Measurements from ENCODE around the gene CDIPT.
"Not testable (repeated sequence)": the region's sequence is repeated elsewhere in the genome, so short reads cannot be mapped to it uniquely, and the experiment has no call there.

Gene CDIPT

DNA sequence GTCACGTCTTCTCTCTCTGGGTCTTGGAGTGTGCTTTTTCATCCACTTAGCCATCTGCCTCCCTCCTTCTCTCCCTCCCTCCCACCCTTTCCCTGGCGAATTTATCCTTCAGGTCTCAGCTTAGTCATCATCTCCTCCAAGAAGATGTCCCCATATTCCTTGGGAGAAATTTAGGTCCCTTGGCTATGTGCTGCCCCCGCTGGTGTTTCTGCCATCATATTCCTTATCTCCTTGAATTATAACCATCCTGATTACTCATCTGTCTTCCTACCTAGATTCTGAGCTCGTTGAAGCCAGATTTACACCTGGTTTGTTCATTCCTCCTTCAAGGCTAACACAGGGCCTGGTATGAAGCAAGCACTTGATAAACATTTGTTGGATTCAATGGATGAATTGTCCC is 31.3 kb upstream of the CDIPT start:
- DNase-seq = no peak

DNA sequence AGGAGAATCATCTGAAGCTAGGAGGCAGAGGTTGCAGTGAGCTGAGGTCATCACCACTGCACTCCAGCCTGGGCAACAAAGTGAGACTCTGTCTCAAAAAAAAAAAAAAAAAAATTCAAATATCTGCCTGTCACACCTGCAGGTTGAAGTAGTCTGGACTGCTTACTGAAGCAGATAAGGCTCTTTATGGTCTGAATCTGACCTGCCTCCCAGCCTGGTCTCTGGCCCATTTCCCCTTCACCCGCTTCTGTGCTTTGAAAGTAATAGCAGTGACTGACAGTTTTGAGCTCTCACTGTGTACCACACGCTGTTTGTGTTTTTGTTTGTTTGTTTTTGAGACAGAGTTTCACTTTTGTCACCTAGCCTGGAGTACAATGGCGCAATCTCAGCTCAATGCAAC is 30.5 kb upstream of the CDIPT start:
- DNase-seq = no peak

DNA sequence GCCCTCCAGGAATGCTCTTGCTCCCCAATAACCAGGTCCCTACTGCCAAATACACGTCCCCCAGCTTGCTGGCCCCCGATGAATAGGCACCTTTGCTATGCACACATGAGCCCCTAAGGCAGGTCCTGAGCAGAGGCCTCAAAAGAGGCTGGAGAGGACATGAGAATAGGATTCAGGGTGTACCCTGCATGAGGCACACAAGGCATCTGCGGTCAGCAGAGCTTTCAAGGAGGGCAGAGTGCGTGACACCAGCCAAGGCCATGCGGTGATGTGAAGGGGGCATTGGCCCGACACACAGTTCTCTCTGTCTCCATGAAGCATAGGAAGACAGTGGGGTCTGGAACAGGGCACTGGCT is 29.4 kb upstream of the CDIPT start:
- DNase-seq = no peak

DNA sequence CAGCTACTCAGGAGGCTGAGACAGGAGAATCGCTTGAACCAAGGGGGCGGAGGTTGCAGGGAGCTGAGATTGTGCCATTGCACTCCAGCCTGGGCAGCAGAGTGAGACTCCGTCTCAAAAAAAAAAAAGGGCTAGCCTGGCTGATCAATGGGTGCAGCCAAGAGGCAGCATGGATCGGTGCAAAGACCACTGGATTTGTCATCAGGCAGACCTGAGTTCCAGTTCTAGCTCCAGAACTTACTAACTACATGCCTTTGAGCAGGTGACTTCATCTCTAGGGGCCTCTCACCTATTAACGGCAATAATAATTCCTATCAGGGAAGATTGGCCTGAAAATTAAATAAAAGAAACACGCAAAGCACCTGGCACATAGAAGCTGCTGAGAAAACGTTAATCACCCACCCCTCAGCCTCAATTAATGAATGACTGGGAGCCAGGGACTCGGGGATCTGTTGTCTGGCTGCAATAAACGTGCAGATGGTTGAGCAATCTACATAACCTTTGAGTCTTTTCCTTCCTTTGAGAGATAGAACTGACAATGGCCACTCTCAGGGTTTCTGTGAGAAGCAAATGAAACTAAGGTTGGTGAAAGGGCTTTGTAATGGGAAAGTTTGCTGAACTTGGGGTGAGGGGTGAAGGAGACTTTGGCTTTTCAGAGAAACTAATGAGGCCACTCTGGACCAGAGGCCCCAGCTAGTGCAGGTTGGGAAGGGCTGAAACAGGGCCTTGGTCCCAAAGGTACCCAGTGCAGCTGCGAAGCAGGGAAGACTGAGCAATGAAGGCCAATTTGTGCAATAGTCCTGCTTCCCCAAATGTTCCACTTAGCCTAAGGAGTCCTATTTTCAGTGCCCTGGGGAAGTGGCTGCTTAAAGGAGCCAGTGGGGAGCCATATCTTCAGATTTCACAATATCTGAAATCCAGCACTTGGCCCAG is 28.8 kb upstream of the CDIPT start:
- no peak for DNase-seq

DNA sequence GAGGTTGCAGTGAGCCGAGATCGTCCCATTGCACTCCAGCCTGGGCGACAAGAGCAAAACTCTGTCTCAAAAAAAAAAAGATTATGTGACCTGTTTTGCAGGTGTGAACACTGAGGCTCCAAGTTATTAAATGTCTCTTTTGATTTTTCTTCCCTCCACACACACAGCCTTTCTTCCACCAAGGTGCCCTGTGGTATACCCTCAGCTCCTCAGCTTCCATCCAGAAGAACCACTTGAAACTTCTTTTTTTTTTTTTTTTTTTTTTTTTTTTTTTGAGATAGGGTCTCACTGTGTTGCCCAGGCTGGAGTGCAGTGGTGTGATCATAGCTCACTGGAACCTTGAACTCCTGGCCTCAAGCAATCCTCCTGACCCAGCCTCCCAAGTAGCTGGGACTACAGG is 26.3 kb upstream of the CDIPT start:
- not testable (repeated sequence) for DNase-seq

DNA sequence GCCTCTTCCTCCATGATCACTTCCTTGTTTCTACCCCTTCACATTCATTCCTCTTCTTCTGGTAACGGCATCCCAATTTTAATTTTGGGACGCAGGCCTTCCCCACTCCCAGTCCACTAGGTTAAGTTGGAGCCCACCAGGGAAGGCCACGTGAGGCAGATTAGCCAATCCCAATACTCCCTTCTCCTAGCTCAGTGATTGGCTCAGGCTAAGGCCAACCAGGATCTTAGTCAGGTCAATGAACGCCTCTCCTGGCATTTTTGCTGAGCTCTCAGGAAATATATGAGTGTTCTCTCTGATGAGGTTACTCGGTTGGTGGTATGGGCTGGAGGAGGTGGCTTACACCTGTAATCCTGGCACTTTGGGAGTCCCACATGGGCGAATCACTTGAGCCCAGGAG is 21.0 kb upstream of the CDIPT start:
- no peak for DNase-seq

DNA sequence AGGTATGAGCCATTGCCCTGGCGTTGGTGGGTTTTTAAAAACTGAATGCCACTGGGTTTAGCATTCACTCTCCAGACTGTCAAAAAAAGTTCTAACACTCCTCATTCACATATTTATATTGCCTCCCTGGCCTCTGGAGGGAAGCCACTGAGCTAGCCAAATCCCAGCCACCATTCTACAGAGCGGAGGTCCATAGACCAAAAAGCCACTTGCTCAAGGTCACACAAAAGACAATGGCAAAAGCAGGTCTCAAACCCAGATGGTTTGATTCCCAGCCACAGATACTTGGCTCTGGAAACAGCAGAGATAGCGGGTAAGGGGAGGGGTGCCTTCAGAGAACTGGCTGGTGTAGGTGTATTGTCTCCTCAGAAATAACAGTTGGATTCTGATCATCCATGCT is 18.0 kb upstream of the CDIPT start:
- no peak for DNase-seq

DNA sequence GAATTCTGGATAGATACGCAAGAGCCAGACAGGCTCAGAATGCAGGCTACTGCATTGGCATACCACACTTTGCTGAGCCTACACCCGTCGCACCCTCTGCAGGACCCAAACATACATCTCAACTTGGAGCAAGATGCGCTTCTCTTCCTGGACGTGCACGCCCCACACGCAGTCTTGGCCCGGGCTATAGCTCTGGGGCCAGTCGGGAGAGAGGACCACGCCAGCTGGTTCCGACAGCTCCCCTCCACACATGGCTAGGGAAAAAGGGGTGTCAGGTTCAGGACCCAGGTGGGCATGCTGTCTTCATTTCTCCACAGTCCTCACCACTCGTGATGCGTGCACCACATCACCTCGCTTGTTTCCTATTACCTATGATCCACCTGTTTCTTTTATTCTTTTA is 15.1 kb upstream of the CDIPT start:
- no peak for DNase-seq

DNA sequence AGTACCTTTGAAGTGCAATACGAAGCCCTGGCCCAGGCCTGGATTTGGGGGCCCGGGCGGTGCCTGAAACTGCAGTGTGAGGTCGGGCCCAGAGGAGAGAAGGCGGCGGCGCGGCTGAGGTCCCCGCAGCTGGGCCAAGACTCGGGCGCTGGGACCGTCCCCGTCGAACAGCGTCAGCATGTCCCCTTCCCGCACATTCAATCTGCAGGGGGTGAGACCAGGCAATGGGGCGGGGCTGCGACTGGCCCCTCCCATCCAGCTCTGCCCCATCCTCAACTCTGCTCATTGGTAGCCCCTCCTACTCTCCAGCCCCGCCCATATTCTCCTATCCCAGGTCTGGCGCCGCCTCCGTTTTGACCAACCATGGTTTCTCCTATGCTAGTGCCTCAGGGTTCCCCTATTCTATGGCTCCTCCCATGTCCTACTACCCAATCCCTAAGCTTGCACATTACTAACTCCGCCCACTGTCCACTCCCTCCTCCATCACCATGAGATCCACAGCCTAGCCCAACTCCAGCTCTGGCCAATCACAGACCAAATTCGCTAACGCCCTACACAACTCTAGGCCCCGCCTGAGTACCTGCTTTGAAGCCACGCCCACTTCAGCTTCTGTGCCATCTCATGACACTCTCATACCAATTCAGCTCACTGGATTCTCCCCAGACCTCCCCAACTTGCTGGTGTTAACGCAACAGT is 14.4 kb upstream of the CDIPT start:
- no peak for DNase-seq

DNA sequence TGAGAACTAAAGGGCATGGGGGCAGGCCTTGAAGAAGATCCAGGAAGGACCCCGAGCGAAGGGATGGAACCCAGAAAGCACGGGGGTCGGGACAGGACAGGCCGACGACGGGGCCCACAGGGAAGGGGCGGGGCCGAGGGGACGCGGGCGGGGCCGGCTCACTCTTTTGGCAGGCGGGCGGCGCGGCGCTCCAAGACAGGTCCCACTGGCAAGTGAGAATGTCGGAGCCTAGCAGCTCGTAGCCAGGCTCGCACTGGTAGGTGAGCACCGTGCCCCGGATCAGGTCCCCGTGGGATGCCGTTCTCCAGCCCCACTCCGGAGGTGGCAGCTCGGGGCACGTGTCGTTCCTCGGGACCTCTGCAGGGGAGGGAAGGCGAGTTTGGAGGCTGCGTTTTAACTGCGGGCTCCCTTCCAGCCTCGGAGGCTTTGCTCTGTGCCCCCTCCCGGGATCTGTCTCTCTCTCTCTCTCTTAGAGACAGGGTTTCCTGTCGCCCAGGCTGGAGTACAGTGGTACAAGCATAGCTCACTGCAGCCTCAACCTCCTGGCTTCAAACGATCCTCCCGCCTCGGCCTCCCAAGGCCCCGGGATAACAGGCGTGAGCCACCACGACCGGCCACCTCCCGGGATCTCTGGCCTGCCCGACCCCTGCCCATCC is 13.7 kb upstream of the CDIPT start:
- no peak for DNase-seq

DNA sequence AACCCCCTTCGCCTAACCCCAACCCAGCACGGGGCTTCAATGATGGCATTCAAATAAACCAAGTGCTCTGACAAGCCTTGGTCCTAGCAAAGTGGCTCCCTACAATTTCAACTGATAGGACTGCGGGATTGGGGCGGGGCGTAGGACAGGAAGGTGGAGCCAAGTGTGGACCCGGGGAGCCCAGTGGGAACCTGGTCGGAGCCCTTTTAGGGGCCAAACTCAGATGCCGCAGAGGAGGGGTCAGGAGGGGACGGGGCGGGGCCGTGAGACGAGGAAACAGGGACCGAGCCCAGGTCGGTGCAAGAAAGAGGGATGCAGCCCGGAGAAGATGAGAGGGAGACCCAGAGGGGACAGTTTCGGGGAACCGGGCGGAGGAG is 13.2 kb upstream of the CDIPT start:
- DNase-seq = no peak

DNA sequence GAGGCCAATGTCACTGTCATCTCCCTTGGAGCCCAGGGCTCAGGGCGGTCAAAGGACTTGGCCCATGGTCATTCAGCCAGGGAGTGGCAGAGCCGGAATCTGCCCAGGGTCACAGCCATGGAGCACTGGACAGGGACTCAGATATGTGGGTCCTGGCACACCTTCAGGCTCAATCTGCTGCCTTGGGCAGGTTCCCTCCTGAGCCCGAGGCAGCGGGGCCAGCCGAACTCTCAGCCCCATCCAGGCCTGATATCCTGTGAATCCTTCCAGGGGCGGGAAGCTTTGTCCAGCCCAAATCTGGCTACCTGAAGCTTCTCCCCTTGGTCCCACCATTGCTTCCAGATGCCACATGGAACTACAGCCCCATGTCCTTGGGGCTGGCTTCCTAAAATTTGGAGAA is 12.2 kb upstream of the CDIPT start:
- DNase-seq = no peak

DNA sequence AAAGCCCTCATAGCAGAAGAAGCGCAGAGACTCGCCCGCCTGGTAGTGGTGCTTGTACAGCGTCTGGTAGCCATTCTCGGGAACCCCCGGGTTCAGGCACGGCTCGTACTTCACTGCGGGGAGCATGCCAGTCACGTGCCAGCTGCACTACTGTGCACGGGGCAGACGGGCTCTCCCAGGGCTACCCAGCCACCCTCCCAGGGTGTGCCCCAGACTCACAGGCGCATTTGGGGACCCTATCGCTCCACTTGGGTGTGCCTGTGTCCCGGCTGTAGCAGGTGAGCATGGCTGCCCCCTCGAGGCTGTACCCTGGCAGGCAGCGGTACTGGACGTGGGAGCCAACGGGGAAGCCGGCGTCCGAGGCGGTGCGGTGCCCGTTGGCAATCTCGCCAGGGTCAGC is 10.3 kb upstream of the CDIPT start:
- no peak for DNase-seq

DNA sequence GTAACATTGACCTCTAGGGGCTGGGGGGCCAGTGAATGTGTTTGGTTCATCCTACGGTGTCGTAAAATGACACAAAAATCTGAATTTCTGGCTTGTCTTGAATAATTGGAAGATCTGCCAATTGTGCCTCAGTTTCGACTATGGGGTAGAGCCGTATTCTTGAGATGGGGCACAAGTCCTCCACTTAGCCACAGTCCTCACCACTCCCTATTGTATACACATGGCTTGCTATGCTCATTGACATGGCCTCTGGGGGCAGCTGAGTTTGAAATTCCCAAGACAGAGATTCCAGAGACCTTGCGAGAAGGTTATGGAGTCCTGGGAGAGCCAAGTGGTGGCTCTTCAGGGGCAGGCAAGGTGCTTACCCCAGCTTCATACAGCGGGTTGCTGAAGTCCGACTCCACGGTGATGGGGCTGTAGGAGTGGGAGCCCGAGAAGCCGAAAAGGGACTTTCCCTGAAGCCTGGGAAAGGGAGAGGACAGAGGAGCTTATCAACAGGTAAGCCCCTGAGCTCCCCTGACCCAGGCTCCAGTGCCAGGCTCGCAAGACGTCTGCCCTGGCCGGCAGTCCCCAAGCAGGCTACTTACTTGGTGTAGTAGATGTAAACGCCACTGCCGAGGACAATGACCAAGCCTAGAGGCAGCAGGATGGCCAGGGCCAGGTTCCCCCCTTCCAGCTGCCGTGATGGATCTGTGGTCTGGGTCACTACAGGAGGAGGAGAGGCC is 9.0 kb upstream of the CDIPT start:
- no peak for DNase-seq

DNA sequence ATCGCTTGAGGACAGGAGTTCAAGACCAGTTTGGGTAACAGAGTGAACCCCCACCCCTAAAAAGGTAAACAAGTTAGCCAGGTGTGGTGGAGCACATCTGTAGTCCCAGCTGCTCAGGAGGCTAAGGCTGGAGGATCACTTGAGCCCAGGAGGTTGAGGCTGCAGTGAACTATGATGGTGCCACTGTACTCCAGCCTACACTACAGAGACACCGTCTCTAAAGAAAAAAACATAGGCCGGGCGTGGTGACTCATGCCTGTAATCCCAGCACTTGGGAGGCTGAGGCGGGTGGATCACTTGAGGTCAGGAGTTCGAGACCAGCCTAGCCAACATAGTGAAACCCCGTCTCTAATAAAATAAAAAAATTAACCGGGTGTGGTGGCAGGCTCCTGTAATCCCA is 6.0 kb upstream of the CDIPT start:
- DNase-seq = not testable (repeated sequence)

DNA sequence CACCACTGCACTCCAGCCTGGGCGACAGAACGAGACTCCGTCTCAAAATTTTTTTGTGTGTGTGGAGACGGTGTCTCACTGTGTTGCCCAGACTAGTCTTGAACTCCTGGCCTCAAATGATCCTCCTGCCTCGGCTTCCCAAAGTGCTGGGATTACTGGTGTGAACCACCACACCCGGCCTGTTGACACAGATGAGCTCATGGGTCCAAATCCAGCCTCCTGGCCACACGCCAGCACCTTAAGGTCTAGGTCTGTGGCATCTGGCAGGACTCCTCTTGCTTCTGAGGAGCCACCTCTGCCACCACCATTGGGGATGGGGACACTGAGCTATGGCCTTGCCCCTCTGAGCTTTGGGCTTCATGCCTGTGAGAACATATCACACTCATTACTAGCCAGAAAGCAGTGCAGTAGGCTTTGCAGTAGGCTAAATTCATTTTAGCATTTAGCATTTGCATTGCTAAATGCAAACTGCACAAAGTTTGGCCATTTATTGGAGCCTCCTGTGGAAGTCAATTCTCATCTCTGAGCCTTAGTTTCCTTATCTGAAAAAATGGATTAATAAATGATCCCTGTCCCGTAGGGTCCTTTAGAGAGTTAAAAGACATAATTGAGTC is 5.5 kb upstream of the CDIPT start:
- no peak for DNase-seq

DNA sequence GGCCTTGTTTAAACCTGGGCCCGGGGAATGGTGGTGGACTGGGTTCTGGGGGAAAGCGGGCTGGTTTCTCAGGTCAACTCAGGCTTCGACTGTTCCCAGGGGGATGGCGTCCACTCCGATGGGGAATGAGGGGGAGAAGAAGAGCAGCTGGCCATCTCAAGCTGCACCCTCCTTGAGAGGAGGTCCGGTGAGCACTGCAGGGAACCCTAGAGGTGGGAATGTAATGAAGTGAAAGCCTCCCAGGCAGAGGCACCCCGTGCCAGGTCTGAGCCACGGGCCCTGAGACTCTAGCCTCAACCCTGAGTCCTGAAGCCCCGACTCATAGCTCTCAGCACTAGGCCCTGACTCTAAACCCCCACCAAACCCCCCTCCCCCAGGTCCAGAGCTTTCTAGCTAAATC is 1.2 kb upstream of the CDIPT start:
- DNase-seq = no peak

DNA sequence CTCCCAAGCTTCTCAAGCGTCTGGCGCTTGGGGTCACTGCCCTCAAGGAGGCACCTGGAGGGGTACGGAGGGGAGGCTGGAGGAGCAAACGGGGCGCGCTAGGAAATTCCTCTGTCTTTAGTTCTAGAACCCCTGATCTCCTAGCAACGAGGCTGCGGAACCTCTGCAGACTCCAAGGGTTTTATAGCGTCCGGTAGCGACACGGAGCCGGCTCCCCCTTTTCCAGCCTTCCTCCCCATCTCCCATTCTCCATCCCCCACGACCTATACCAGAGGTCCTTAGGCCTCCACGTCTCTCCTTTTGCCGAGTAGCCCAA is 601 bp upstream of the CDIPT start:
- no peak for DNase-seq

DNA sequence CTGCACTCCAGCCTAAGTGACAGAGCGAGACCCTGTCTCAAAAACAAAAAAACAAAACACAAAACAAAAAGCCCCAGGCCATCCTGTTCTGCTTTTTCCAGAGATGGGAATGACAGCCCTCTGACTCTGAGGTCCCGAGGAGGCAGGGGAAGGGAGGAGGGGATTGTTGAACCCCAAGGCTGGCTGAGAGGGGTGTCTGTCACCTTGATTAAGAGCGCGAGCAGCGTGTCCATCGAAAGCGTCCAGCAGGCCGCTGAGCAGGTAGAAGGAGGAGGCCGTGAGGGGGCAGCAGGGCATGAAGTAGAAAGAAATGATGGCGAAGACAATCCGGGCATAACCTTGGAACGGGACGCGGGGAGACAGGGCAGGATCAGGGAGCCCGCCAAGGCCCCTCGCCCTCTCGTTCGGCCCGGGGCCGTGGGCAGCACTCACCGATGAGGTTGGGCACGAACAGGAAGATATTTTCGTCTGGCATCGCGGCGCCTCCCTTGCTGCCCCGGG is 593 bp downstream of the CDIPT start:
- DNase-seq = no peak

DNA sequence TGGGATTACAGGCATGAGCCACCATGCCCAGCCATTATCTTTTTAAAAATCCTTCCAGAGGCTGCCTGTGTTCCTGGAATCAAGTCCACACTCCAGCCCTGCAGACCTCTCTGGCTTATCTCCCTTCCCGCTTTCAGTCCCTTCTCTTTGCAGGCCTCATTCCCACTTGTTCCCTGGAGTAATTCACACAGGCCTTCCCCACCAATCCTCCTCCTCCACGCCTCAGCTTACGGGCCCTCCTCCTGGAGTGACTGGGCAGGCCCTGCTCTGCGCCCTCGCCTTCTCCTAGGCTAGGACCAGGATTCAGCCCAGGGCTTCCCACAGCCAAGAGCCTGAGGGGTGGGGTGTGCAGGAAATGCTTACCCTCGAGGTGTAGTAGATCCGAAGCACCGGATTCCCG is 2.8 kb downstream of the CDIPT start:
- no peak for DNase-seq

DNA sequence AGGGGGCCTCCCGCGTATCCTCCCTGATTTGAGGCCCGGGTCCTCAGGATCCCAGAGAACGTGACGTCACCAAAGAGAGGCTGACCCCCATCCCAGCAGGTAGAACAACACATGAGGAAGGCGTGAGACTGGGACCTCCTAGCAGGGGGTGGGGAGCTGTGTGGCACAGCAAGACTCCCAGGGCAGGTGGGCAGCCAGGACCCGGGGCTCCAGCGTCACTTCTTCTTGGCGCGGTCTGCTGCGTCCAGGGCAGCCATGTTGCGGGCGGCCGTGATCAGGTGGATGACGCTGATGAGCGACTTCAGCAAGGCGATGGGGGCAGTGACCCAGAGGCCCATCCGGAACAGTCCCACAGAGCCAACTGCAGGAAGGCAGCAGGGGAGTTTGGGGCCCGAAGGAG is 4.1 kb downstream of the CDIPT start:
- no peak for DNase-seq

DNA sequence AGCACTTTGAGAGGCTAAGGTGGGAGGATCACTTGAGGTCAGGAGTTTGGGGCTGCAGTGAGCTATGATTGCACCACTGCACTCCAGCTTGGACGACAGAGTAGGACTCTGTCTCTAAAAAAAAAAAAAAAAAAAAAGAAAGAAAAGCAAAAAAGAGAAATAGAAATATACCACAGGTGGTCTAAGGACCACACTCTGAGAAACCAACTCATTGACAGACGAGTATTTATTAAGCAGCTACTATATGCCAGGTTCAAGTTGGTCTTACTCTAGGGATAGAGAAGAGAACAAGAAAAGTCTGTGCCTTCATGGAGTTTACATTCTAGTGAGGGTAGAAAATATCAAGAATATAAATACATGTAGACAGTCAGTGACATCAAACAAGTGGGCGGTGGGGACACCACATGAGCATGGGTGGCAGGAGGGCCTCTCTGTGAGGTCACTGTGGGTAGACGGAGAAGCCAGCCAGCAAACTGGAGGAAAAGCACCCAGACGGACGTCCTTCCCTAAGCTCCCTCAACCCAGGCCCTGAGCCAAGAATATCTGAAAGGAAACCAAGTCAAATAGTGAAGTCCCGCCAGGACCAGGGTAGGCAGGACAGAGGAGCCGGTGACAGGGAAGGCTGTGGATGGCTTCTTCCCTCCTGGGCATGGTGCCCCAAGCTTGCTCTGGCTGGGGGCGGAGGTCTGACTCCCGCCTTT is 4.7 kb downstream of the CDIPT start:
- DNase-seq = no peak
